Panc1 (cell line): ENCODE results near the gene GPRC5C. TPM values are rescaled to one million over a fixed set of nuclear protein-coding genes. Genes with fewer than 3 reads are reported as not detected.

Experiments used
- ATAC-seq: fragments of 200-7000 bp; cut with Tn5 transposase; 2 replicates; pipeline ENCODE4 v1.9.1; 2020; ENCODE audit warnings: mild to moderate bottlenecking, moderate library complexity
- BruUV-seq: library from RNA; stranded (reverse); fragments of 400-500 nt; replicated peaks from 2 replicates; lab custom pipeline; 2021; lab: Mats Ljungman, UMichigan
- CTCF ChIA-PET: fragments of 300-600 bp; sonication (Branson Sonifier 250); formaldehyde crosslinking; loops from one replicate; lab custom pipeline; 2022; ENCODE audit warnings: antibody characterized with exemption; lab: Charles Lee
- POLR2A ChIA-PET: fragments of 300-600 bp; sonication (Branson Sonifier 250); formaldehyde crosslinking; loops from one replicate; lab custom pipeline; 2022; ENCODE audit warnings: antibody characterized with exemption; lab: Charles Lee
- DNase-seq: peaks from one replicate; pipeline ENCODE4 v3.0.0-alpha.2; 2010; ENCODE audit warnings: low read depth, low spot score
- H3K27ac ChIP-seq: 2 replicates; pipeline ENCODE4 v1.5.1; 2011; ENCODE audit warnings: mild to moderate bottlenecking, low read length, inconsistent platforms
- H3K27me3 ChIP-seq: fragments of 200-500 bp; sonication (Bioruptor generic); 2 replicates; pipeline ENCODE4 v1.6.0; 2014; ENCODE audit warnings: low read length, inconsistent platforms; ENCODE audit not compliant: control insufficient read depth, insufficient read depth
- H3K36me3 ChIP-seq: fragments of 200-500 bp; sonication (Bioruptor generic); 2 replicates; pipeline ENCODE4 v1.5.1; 2014; ENCODE audit warnings: inconsistent platforms, mild to moderate bottlenecking, low read length, moderate library complexity; ENCODE audit not compliant: control insufficient read depth, insufficient read depth
- H3K4me1 ChIP-seq: 2 replicates; pipeline ENCODE4 v1.5.1; 2011; ENCODE audit warnings: inconsistent platforms, mild to moderate bottlenecking, low read length, moderate library complexity; ENCODE audit not compliant: control insufficient read depth, insufficient read depth
- H3K4me3 ChIP-seq, 2 experiments: 2 replicates each; pipeline ENCODE4 v1.5.1; 2011 to 2012; ENCODE audit warnings: low read depth in 2 of 2, low read length in 2 of 2, mild to moderate bottlenecking in 2 of 2, inconsistent platforms in 1 of 2, moderate library complexity in 1 of 2
- H3K9me3 ChIP-seq: fragments of 200-500 bp; sonication (Bioruptor generic); 2 replicates; pipeline ENCODE4 v1.5.1; 2014; ENCODE audit warnings: low read depth, mild to moderate bottlenecking, inconsistent platforms, low read length, moderate library complexity; ENCODE audit not compliant: control insufficient read depth, insufficient read depth
- CTCF ChIP-seq: fragments of 450-650 bp; IDR thresholded peaks from 2 replicates; pipeline ENCODE4 v1.5.1; 2017; ENCODE audit warnings: mild to moderate bottlenecking
- POLR2AphosphoS5 ChIP-seq: IDR thresholded peaks from 2 replicates; pipeline ENCODE4 v1.6.1; 2012; ENCODE audit warnings: mild to moderate bottlenecking, low read depth, low read length, moderate library complexity
- SIN3A ChIP-seq: IDR thresholded peaks from 2 replicates; pipeline ENCODE4 v1.6.1; 2012; ENCODE audit warnings: low read depth, mild to moderate bottlenecking, low read length, moderate library complexity, borderline replicate concordance; ENCODE audit not compliant: insufficient read depth
- TCF7L2 ChIP-seq: IDR thresholded peaks from 2 replicates; pipeline ENCODE4 v1.6.1; 2011; ENCODE audit warnings: mild to moderate bottlenecking, low read depth, low read length, inconsistent platforms
- in situ Hi-C: cut with HindIII; loops from 2 replicates; pipeline ENCODE4 v1.10.0; 2016; ENCODE audit warnings: low sequenced_read_pairs, low pct_unique_long_range_greater_than_20kb
- intact Hi-C: fragments of 100-400 bp; cut with micrococcal nuclease; formaldehyde crosslinking; loops from one replicate; pipeline ENCODE4 v1.10.0; 2022; ENCODE audit not compliant: unreplicated experiment
- total RNA-seq: library from RNA; stranded (reverse); gene quantifications from one replicate; pipeline ENCODE4 v1.2.1, GENCODE V29; 2021; ENCODE audit not compliant: unreplicated experiment
- TF ChIP-seq, protein P1 (sequence below), 2 experiments: IDR thresholded peaks; 2 replicates each; pipeline ENCODE4 v1.6.1; 2011 to 2012; ENCODE audit warnings: low read depth in 2 of 2, control low read depth in 1 of 2, low read length in 1 of 2, mild to moderate bottlenecking in 1 of 2, moderate library complexity in 1 of 2; ENCODE audit not compliant: insufficient read depth in 1 of 2

The GPRC5C gene
- total RNA-seq, 1 experiment from 2014 or later = 57.1 TPM

DNA sequence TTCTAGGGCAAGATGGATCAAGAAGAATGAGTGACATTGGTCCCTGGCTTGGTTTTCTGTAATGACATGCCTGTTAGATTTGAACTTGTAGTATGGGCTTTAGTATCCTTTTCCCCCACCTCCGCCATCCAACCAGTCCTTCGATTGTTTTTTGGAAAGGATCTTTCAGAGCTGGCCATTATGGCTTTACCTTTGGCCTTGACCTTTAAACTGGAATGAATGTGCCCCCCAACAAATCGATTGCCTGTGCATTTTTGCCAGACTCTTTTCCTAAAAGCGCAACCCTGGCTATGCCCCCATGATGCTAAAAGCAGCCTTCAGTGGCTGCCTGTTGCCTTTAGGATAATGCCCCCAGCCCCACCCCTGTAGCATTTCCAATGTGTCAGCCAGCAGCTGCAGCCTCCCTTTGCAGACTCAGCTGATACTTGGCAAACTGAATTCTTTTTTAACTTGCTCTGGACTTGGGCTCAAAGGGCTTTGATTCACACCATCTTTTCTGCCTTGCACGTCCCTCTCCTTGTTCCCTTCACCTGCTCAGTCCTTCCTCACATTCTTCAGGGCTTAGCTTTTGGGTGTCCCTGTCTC lies 4.0 kb downstream of the GPRC5C start:
- Histone ChIP-seq H3K4me3 (no peak overlapping the region), H3K27ac (no peak overlapping the region), H3K4me1 (peaks cover 23% of the 10 kb centered on the region), H3K36me3 (no peaks in the 10 kb centered on the region; the same call in 1 of the 2 replicates), H3K9me3 (no peaks in the 10 kb centered on the region; the same call in 1 of the 2 replicates), H3K27me3 (no peaks in the 10 kb centered on the region)
- intact Hi-C loops (no loop called here), in situ Hi-C loops (no loop called here)
- CTCF ChIA-PET = no interaction called here
- ATAC-seq = no peak
- no peak for DNase-seq
- TF ChIP-seq, protein P1, sequence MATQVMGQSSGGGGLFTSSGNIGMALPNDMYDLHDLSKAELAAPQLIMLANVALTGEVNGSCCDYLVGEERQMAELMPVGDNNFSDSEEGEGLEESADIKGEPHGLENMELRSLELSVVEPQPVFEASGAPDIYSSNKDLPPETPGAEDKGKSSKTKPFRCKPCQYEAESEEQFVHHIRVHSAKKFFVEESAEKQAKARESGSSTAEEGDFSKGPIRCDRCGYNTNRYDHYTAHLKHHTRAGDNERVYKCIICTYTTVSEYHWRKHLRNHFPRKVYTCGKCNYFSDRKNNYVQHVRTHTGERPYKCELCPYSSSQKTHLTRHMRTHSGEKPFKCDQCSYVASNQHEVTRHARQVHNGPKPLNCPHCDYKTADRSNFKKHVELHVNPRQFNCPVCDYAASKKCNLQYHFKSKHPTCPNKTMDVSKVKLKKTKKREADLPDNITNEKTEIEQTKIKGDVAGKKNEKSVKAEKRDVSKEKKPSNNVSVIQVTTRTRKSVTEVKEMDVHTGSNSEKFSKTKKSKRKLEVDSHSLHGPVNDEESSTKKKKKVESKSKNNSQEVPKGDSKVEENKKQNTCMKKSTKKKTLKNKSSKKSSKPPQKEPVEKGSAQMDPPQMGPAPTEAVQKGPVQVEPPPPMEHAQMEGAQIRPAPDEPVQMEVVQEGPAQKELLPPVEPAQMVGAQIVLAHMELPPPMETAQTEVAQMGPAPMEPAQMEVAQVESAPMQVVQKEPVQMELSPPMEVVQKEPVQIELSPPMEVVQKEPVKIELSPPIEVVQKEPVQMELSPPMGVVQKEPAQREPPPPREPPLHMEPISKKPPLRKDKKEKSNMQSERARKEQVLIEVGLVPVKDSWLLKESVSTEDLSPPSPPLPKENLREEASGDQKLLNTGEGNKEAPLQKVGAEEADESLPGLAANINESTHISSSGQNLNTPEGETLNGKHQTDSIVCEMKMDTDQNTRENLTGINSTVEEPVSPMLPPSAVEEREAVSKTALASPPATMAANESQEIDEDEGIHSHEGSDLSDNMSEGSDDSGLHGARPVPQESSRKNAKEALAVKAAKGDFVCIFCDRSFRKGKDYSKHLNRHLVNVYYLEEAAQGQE (IDR thresholded peaks at IDR 0.05; ENCODE audit: insufficient read depth in 1 of 2, low read depth in 2 of 2, low read length in 1 of 2) = no peak
- TF ChIP-seq TCF7L2 (no peak), SIN3A (no peak), POLR2AphosphoS5 (no peak), CTCF (no peak)
- BruUV-seq = no TSS peak
- POLR2A ChIA-PET = no interaction called here

DNA sequence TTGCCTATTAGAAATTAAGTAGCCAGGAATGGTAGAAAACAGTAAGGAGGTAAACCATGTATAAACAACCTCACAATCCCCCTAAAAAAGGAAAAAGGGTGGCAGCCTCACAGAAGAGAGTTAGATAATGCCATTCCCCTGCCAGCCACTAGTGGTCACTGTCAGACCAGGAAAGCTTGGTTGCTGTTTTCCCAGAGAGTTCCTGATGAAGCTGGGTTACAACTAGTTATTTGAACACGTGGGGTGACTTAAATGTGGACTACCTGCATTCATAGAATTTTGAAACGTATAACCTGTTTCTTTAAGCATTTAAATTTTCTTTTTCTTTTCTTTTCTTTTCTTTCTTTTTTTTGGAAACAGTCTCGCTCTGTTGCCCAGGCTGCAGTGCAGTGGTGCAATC lies 5.8 kb downstream of the GPRC5C start:
- CTCF ChIA-PET = interaction anchor here (1.2 kb wide), 1 partner anchor 16 kb away, joined by 8 read pairs; no protein-coding TSS in a partner anchor
- H3K27me3 ChIP-seq = no peaks in the 10 kb centered on the region
- intact Hi-C loops = no loop called here
- BruUV-seq = no TSS peak
- no peak overlapping the region for H3K4me3 ChIP-seq
- peaks cover 19% of the 10 kb centered on the region for H3K4me1 ChIP-seq
- DNase-seq (no peak), ATAC-seq (no peak)
- in situ Hi-C loops = no loop called here
- POLR2A ChIA-PET = interaction anchor here (0.5 kb wide), 1 partner anchor 35 kb away, joined by 5 read pairs; no protein-coding TSS in a partner anchor
- no peaks in the 10 kb centered on the region for H3K36me3 ChIP-seq
- TF ChIP-seq TCF7L2 = no peak
- TF ChIP-seq, protein P1 (IDR thresholded peaks at IDR 0.05; ENCODE audit: insufficient read depth in 1 of 2, low read depth in 2 of 2, low read length in 1 of 2) = no peak
- TF ChIP-seq POLR2AphosphoS5 = no peak
- no peak for TF ChIP-seq SIN3A
- no peak for TF ChIP-seq CTCF
- H3K9me3 ChIP-seq = no peaks in the 10 kb centered on the region; the same call in 1 of the 2 replicates
- H3K27ac ChIP-seq = no peak overlapping the region
